ENCODE measurements around the gene NEDD9.
A peak's percentile ranks its signal among the peaks of the same experiment; 100 is the strongest.

NEDD9 gene

GRCh38 chr6:11232193-11232769 is at the start of gene NEDD9:
Gene NEDD9, minus strand, starts transcription at chr6:11232668. Its CDS starts 153 bp downstream, at chr6:11232515.
- DNase-seq, result peak; percentile 90

GRCh38 chr6:11282245-11282644 is 49.8 kb upstream of the NEDD9 start:
- no peak for DNase-seq

- DNase-seq, result no peak
These were observed 47.9 kb upstream of the NEDD9 start for GRCh38 chr6:11280394-11280793.

GRCh38 chr6:11279284-11279689 is 46.8 kb upstream of the NEDD9 start:
- no peak for DNase-seq

- no peak for DNase-seq
These were observed 45.7 kb upstream of the NEDD9 start for GRCh38 chr6:11278207-11278559.

GRCh38 chr6:11277275-11278206 is 45.1 kb upstream of the NEDD9 start:
- DNase-seq, result no peak

GRCh38 chr6:11276911-11277274 is 44.4 kb upstream of the NEDD9 start:
- no peak for DNase-seq

- no peak for DNase-seq
These were observed 43.8 kb upstream of the NEDD9 start for GRCh38 chr6:11276228-11276627.

GRCh38 chr6:11275598-11275997 is 43.1 kb upstream of the NEDD9 start:
- no peak for DNase-seq

GRCh38 chr6:11273406-11274065 is 41.1 kb upstream of the NEDD9 start:
- no peak for DNase-seq

- no peak for DNase-seq
These were observed 40.2 kb upstream of the NEDD9 start for GRCh38 chr6:11272491-11273192.

GRCh38 chr6:11271228-11272020 is 39.0 kb upstream of the NEDD9 start:
- DNase-seq, result no peak

GRCh38 chr6:11270030-11271027 is 37.9 kb upstream of the NEDD9 start:
- DNase-seq, result no peak

GRCh38 chr6:11268978-11269377 is 36.5 kb upstream of the NEDD9 start:
- DNase-seq, result no peak

- no peak for DNase-seq
These were observed 34.5 kb upstream of the NEDD9 start for GRCh38 chr6:11266926-11267325.

- DNase-seq, result no peak
These were observed 33.5 kb upstream of the NEDD9 start for GRCh38 chr6:11265932-11266331.

GRCh38 chr6:11264100-11264499 is 31.6 kb upstream of the NEDD9 start:
- DNase-seq, result no peak

GRCh38 chr6:11263291-11263775 is 30.9 kb upstream of the NEDD9 start:
- no peak for DNase-seq

- DNase-seq, result no peak
These were observed 29.8 kb upstream of the NEDD9 start for GRCh38 chr6:11262242-11262641.

- DNase-seq, result no peak
These were observed 28.0 kb upstream of the NEDD9 start for GRCh38 chr6:11260249-11261038.
